ENCODE measurements around the gene TRIM50.
"Not testable (repeated sequence)": the region's sequence is repeated elsewhere in the genome, so short reads cannot be mapped to it uniquely, and the experiment has no call there.

The TRIM50 gene

GRCh38 chr7:73313521-73313906 is 14.4 kb downstream of the TRIM50 start:
- DNase-seq (ENCODE audit: low read depth): no peak
- no peak for TF ChIP-seq CTCF (conservative IDR thresholded peaks at IDR 0.05; ENCODE audit: control insufficient read depth, insufficient read depth, low read depth, low read length)

GRCh38 chr7:73312831-73313520 is 14.9 kb downstream of the TRIM50 start:
- no peak for TF ChIP-seq CTCF (conservative IDR thresholded peaks at IDR 0.05; ENCODE audit: control insufficient read depth, insufficient read depth, low read depth, low read length)
- no peak overlapping the region for H3K4me3 ChIP-seq (ENCODE audit: control insufficient read depth, low read depth, low read length)
- no peak for DNase-seq (ENCODE audit: low read depth)

More at GRCh38 chr7:73313521-73313906, 14.4 kb downstream of the TRIM50 start:
- no peak overlapping the region for H3K4me3 ChIP-seq (ENCODE audit: control insufficient read depth, low read depth, low read length)

- H3K4me3 ChIP-seq (ENCODE audit: control insufficient read depth, low read depth, low read length): not testable (repeated sequence)
- DNase-seq (ENCODE audit: low read depth): peak; percentile 12
These were observed 16.5 kb downstream of the TRIM50 start for GRCh38 chr7:73311421-73311820.

GRCh38 chr7:73308665-73309214 is 19.1 kb downstream of the TRIM50 start, which contains the start of gene NSUN5:
TSS of gene NSUN5 (minus strand) at chr7:73308826. CDS start at chr7:73308790, 36 bp downstream.
- H3K4me3 ChIP-seq (ENCODE audit: control insufficient read depth, low read depth, low read length): peak within 1 kb of the TSS; percentile 69
- TF ChIP-seq CTCF (conservative IDR thresholded peaks at IDR 0.05; ENCODE audit: control insufficient read depth, insufficient read depth, low read depth, low read length): no peak
- peak; percentile 65 for DNase-seq (ENCODE audit: low read depth)

GRCh38 chr7:73308074-73308664 is 19.7 kb downstream of the TRIM50 start:
- peak overlapping the region; percentile 69 for H3K4me3 ChIP-seq (ENCODE audit: control insufficient read depth, low read depth, low read length)
- no peak for TF ChIP-seq CTCF (conservative IDR thresholded peaks at IDR 0.05; ENCODE audit: control insufficient read depth, insufficient read depth, low read depth, low read length)
- no peak for DNase-seq (ENCODE audit: low read depth)

- DNase-seq (ENCODE audit: low read depth): no peak
- TF ChIP-seq CTCF (conservative IDR thresholded peaks at IDR 0.05; ENCODE audit: control insufficient read depth, insufficient read depth, low read depth, low read length): no peak
- peak overlapping the region; percentile 69 for H3K4me3 ChIP-seq (ENCODE audit: control insufficient read depth, low read depth, low read length)
These were observed 20.4 kb downstream of the TRIM50 start for GRCh38 chr7:73307436-73307835.

GRCh38 chr7:73304612-73305387 is 23.1 kb downstream of the TRIM50 start:
- not testable (repeated sequence) for H3K4me3 ChIP-seq (ENCODE audit: control insufficient read depth, low read depth, low read length); DNase-seq (ENCODE audit: low read depth)
